Activated effector memory CD4-positive, alpha-beta T cell treated with anti-CD3 and anti-CD28 coated beads, Interleukin-2, amount 50 U/mL, for 16 hours (primary cell): ENCODE measurements around the gene FRRS1.

Experiments
- DNase-seq: peaks from one replicate; pipeline ENCODE4 v3.0.0-alpha.2; 2020

Gene FRRS1

GRCh38 chr1:99726818-99727217 lies 39.6 kb downstream of the FRRS1 start:
- DNase-seq: no peak

DNA sequence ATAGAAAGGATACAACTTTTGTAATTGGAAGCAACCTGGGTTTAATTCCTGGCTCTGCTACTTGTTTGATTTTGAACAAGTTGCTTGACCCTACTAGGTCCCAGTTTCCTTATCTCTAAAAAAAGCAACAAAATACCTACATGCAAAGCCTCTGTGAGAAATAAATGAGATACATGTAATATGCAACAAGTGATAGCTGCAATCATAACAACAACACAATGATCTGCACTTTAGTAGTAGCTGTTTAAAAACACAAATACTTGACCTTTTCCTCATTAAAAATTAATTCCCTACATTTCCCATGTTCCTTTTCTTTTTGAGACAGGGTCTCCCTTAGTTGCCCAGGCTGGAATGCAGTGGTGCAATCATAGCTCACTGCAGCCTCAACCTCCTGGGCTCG lies 40.0 kb downstream of the FRRS1 start:
- DNase-seq: no peak

DNA sequence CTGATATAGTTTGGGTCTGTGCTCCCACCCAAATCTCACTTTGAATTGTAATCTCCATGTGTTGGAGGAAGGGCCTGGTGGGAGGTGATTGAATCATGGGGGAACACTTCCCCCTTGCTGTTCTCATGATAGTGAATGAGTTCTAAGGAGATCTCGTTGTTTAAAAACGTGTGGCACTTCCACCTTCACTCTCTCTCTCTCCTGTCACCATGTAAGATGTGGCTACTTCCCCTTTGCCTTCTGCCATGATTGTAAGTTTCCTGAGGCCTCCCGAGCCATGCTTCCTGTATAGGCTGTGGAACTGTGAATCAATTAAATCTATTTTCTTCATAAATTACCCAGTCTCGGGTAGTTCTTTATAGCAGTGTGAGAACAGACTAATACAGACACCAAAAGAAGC lies 40.4 kb downstream of the FRRS1 start:
- no peak for DNase-seq

- no peak for DNase-seq
Measured at GRCh38 chr1:99723251-99723650, 43.2 kb downstream of the FRRS1 start.

GRCh38 chr1:99717005-99717404 lies 49.4 kb downstream of the FRRS1 start:
- no peak for DNase-seq

DNA sequence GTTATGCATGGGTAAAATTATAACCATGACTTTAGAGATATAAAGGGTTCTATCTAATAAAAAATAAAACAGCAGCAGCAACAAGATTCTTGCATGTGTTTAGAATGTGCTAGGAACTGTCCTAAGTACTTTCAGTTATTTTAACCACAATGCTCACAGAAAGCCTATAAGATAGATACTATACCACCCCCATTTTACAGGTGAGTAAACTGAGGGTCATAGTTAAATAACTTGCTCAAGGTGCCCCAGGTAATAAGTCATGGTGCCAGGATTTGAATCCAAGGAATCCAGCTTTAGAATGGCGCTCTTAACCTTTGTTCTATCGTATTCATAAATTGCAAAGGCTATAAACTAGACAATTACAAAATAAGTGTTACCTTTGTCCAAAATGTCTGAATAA lies 53.4 kb downstream of the FRRS1 start:
- no peak for DNase-seq

GRCh38 chr1:99710994-99711393 lies 55.4 kb downstream of the FRRS1 start:
- DNase-seq: no peak

DNA sequence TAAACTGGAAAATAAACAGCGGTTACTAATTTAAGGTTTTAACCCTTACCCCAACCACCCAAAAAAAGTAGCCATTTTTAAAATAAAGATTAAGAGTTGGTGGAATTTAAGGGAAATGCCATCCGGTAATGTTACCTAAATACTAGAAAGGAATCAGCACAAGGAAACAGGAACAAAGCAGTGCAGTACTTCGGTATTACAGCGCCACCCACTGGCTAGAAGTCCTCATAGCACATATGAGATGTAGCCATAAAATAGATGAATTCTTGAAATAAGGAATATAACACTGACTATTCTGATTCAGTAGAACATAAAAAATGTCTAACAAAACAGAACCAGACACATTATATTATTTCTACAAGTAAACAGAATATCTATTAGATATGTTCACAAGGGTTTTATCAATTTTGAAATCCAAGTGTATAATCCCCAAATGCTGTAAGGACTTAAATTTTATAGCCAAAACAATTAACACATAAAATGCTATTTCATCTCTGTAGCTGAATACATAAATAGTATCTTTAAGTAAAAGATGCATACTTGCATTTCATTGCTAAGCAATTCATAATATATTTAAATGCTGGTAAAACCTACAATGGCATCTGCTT lies 58.8 kb downstream of the FRRS1 start:
- peak; percentile 83 for DNase-seq

DNA sequence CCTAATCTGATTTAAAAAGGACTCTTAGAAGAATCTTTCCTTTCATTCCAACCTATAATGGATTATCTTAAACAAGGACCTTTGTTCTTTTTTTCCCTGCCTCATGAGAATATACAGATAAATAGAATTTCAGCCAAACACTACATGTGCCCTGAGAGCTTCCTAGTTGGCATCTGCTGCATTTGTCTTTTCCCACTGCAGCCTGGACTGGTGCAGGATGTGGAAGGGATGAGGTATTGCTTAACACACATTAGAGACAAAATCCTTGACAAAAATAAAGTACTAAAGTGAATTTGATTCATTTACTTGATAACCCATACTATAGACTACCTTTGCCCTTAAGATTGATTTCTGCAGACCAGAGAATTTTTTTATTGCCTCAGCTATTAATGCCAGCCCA lies 61.0 kb downstream of the FRRS1 start:
- no peak for DNase-seq

GRCh38 chr1:99704356-99704816 lies 62.0 kb downstream of the FRRS1 start:
- no peak for DNase-seq

DNA sequence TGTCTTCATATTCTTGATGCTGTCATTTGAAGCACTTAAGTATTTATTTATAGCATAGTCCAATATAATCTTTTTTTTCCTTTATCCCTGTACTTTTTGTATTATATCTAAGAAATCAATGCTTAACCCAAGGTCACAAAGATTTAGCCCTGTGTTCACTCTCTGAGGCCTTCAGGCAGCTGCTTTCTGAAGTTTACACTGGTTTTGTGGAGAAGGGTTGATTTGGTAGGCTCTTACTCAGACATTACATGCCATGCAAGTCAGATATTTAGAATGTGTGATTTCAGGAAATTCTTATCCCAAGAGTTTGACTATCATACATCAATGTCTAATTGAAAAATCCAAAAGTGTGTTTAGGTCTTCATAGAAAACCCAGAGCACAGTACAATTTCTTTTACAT lies 64.2 kb downstream of the FRRS1 start:
- DNase-seq: no peak

- no peak for DNase-seq
Measured at GRCh38 chr1:99700020-99700419, 66.4 kb downstream of the FRRS1 start.

DNA sequence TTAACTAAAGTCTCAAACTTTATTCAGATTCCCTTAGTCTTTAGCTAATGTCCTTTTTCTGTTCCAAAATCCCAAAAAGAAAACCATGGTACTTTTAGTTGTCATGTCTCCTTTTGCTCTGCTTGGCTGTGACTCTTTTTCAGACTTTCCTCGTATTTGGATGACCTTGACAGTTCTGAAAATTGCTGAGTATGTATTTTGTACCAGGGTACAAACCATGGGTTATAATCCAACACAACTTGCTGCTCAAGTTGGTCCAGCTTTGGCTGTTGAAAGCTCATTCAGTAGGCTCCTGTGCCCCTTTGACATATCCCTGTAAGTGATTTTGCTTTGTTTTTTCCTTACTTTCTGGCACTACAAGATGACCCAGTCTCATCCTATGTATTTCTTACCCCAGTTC lies 68.9 kb downstream of the FRRS1 start:
- no peak for DNase-seq

DNA sequence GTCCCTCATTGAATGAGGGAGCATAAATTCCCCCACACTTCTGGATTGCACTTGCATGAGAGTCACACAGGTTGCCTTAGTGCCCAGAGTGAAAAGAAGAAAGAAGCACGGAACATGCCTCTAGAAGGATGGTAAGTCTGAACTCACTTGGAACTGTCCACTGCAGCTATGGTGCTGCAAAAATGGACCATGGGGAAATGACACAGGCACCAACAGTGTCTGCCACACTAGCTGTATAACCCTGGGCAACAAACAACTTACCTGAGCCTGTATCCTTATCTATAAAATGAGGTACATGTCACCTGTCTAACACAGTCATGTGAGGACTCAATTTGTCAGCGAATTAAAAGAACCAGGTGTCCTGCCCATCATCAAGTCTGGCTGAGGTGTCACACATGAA lies 69.8 kb downstream of the FRRS1 start:
- no peak for DNase-seq

GRCh38 chr1:99691175-99691574 lies 75.3 kb downstream of the FRRS1 start:
- DNase-seq: no peak

DNA sequence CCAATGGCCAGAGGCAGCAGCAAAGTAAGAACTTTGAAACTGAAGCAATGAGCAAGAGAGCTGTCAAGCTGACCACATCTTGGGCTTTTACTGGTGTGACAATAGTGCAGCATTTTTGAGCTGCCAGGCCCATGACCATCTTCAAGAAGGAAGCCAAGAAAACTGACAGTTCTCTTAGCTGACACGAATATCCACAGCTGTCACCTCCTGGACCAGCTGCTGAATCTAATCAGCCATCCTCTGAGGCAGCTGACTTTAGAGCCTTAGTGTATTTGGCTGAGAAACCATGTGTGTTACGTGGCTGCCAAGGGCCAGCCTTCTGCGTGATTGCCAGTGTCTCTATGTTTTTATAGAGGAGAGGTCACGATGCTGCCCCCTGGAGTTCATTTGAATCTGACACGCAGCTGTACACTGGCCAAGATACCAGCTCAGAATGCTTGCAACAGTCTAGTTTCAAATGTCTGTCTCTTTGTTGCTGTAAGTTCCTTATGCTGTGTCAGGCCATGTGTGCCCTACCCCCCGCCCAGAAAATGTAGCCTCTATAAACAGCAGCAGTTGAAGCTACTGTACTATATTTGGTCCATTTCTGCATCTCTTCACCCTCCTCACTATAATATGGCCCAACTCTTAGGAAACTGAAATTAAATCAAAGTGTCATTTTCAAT lies 80.8 kb downstream of the FRRS1 start:
- peak; percentile 70 for DNase-seq

DNA sequence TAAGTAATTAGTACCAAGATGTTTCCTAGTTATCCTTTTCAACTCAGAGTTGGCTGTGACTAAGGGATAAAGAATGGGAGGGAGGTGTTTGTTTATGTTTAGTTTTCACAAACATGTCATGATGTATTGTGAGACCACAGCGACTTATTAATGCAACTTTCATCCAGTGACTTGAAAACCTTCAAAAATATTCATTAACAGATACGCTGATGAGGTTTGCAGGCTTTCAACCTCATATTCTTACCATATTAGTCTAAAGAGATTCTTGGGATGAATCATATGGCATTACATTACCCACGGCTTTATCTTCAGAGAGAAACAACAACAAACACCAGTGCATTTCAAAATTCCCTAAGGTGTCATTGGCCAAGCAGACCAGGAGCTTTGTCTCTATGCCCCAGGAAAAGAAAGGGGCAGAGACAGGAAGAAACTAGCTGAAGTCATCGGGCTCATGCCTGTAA lies 84.1 kb downstream of the FRRS1 start:
- no peak for DNase-seq

DNA sequence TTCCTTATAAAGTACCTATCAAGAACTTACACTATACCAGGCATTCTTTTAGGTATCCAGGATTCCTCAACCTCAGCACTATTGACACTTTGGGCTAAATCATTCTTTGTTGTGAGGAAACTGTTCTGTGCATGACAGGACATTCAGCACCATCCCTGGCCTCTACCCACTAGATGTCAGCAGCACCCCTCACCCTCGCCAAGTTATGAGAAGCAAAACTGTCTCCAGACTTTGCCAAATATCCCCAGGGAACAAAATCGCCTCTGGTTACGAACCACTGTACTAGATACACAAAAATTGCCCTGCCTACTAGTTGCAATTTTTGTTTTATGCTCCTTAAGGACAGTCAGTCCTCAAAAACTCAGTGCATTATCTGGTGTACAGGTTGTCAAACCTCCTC lies 84.9 kb downstream of the FRRS1 start:
- no peak for DNase-seq

- DNase-seq: no peak
Measured at GRCh38 chr1:99680270-99680669, 86.2 kb downstream of the FRRS1 start.

- no peak for DNase-seq
Measured at GRCh38 chr1:99677416-99677815, 89.0 kb downstream of the FRRS1 start.

DNA sequence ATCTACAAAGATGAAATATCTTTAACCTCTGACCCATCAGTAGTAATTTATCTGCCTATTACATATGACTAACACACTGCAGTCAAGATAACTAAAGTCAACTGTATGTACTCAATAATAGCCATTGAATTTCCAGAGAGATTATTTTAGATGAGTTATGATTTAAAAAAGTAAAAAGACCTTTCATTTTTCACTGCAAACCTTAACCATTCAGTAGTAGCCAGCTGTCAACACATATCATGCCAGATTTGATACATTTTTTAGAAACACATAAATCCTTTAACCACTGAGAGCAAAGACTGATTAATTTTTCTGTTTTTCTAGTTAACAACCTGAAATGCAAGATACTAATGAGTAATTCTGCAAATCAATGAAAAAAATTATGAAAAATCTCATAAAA lies 89.6 kb downstream of the FRRS1 start:
- no peak for DNase-seq

- DNase-seq: no peak
Measured at GRCh38 chr1:99675994-99676393, 90.4 kb downstream of the FRRS1 start.

- no peak for DNase-seq
Measured at GRCh38 chr1:99675292-99675691, 91.1 kb downstream of the FRRS1 start.

DNA sequence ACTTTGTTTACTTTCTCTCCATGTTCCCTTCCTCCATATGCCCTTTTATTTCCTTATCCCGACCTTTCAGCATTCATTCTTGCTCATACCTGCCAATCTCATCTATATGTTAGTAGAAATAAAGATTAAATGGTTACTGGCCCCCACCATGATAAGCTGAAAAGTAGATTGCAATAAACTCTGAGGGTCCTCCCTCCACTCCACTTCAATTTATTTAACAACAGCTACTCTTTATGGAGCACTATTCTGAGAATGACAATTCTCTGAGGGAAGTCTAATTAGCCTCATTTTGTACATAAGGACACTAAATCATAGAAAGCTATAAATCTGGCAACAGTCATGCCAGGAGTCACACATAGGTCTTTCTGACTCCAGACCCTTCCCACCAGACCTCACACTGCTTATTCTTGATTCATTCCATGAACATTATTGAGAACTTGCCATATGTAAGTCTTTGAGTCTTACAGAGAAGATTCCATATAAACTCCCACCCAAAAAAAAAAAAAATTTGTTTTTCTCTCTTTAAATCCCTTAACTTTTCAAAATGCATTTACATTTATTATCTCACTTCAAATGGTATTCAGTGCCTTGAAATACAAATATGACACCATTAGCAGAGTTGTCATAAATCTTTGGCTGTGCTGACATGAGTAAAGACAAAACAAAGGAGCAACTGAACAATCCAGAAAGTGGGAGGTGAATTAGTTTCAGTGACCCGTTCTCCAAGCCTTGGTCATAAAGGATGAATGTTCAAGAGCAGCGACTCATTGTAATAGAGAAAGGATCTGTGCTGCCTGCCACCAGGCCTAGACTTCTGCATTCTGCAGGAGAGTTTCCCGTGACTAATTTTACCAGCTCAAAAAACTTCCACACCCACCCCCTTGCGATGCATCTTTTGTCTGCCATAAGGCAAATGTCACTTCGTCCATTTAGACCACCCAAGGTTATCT lies 92.0 kb downstream of the FRRS1 start:
- DNase-seq: no peak
